GM18907 (cell line): Measurements from ENCODE around the gene CFAP45.

ENCODE experiments used
- ATAC-seq: cut with Tn5 transposase; IDR thresholded peaks from one replicate; pipeline ENCODE4 v1.9.1; 2021; ENCODE audit warnings: mild to moderate bottlenecking, moderate library complexity; ENCODE audit not compliant: unreplicated experiment

CFAP45 gene

DNA sequence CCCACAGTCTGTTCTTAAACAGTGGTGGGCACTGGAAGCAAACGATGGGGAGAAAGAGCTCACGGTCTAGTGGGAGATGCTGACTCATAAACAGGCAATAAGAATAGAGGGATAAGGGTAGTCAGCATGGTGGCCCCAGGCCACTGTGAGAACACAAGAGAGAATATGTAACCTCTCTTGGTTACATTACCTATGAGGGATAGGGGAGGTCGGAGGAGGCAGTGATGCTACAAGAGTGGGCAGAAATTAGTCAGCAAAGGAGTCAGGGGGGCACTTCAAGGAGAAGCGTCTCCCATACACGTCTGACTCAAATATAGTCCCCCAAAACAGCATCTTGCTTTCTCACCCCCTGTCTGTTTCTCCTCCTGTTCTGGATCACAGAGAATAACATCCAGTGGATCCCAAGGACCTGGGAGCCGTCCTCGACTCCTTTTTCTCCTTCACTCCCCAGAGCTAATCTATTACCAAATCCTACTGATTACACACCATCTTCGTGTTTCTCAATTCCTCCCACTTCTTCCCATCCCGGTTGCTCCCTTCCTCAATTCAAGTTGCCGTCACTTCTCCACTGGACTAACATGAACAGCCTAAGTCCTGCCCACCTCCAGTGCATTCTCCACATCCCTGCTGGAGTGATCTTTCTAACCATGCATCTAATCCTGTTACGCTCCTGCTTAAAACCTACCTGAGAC lies 71.2 kb downstream of the CFAP45 start:
- ATAC-seq = no peak

DNA sequence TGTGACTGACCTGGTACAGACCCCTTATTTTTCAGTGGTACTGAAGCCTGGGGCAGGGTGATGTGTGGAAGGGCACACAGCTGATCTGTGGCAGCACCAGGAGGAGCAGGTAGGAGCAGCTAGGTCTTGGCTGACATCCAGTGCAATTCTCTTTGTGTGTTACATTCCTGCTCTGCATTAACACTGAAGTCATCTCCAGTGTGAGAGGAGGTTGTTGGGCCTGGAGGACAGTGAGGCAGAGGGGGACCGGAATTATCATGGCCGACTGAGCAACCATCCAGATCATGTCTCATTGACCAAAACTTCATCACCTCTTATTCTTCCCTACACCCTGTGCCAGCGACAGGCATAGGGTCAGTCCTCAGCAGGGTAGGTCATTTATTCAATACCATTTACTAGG lies 71.8 kb downstream of the CFAP45 start:
- ATAC-seq = no peak

DNA sequence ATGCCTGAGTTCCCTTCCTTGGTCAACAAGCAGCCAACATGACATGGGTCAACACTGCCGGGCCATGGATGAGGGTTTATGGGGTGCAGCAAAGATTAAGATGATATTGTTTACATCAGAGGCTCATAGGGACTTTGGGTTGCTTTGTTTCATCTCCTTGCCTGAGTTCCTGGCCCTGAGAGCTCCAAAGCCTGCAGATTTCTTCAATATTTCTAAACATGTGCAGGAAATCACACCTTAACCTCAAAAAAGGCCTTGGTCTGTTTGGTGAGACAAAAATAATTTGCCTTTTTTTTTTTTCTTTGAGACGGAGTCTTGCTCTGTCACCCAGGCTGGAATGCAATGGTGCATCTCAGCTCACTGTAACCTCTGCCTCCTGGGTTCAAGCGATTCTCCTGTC lies 72.4 kb downstream of the CFAP45 start:
- no peak for ATAC-seq

DNA sequence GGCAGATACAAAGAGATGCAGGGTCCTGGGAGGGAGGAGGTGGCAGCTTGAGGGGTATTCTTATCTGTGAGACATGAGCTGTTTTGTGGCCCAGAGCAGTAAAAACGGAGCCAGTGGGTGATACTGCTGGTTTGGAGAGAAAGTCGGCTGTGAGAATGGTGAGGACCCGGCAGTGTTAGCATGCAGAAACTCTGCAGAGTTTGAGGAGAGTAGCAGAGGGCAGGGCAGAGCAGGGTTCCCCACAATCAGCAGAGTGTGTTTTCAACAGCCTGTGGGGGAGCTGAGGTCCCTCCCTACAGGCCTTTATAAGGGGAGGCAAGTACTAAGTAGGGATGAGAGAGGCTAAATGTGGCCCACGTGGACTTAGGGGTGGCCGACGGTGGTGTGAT lies 72.9 kb downstream of the CFAP45 start:
- no peak for ATAC-seq

DNA sequence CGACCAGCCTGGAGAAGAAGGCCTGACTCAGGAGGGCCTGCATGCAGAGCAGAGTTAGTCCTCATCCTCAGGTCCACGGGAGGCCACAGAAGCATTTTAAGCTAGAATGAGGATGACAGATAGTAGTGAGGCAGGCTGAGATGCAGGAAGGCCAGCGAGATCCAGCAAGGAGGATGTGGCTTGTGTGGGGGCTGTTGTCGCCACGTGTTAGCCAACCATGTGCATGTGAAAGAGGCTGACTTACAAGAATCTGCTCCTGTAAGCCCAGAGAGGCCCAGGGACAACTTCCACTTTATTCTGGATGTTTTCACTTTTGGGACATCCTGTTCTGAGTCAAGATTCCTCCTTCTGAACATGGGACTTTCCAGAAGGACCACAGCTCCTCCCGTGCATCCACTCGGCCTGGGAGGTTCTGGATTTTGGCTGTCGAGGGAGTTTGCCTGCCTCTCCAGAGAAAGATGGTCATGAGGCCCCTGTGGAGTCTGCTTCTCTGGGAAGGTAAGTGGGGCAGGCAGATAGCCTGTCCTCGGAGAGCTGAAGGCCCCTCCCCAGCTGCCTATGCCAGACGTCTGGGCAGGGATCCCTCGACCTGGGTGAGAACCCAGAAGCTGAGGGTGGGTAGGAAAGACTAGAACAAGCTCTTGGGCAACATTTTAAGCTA lies 73.4 kb downstream of the CFAP45 start, which contains the start of gene SLAMF8:
TSS of gene SLAMF8 (plus strand) at position 433 of the 661 bp plus-strand sequence. CDS start at position 459, 26 bp downstream.
- no peak for ATAC-seq

DNA sequence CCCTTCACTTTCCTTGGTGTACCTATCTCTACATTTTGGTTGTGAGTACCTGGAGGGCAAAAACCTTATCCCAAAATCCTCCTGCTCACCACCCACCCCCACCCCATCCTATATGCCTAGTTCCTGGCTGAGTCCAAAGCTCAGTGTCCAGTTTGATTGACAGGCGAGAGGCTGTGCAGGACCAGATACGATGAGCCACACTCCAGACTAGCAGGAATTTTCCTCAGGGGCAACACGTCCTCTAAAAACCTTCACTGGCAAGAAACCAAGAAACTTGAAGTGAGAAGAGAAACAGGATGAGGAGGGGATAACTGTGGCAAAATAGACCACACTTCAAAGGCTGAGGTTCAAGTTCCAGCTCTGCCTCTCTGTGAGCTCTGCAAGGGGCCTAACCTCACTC lies 74.4 kb downstream of the CFAP45 start:
- no peak for ATAC-seq

DNA sequence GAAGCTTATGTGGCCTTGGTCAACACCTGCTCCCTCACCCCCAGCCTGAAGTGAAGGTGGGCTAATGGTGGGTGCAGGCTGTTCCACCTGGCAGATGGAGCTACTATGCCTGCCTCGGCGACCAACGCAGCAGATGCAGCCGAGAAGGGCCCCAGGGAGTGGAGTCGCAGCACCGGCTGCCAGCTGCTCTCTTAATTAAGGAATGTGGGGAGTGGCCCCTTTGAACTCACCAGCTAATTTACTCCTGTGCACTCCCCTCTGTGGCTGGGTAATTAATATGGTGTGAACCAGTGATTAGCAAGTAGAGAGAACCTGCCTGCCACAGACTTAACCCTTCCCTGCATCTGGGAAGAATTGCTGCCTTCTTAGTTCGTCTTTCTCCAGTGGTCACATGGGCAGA lies 76.6 kb downstream of the CFAP45 start:
- ATAC-seq = no peak
